ENCODE measurements around the gene TRUB2.

TRUB2 gene

GRCh38 chr9:128349772-128350171, 27.5 kb upstream of the TRUB2 start:
- H3K4me3 ChIP-seq (ENCODE audit: low read length), result no peak overlapping the region
- TF ChIP-seq CTCF (conservative IDR thresholded peaks at IDR 0.05; ENCODE audit: low read depth, low read length), result no peak
- no peak for DNase-seq (ENCODE audit: low read depth)

GRCh38 chr9:128349125-128349524, 26.9 kb upstream of the TRUB2 start:
- no peak for DNase-seq (ENCODE audit: low read depth)
- TF ChIP-seq CTCF (conservative IDR thresholded peaks at IDR 0.05; ENCODE audit: low read depth, low read length), result no peak
- no peak overlapping the region for H3K4me3 ChIP-seq (ENCODE audit: low read length)

- H3K4me3 ChIP-seq (ENCODE audit: low read length), result no peak overlapping the region
- DNase-seq (ENCODE audit: low read depth), result no peak
- no peak for TF ChIP-seq CTCF (conservative IDR thresholded peaks at IDR 0.05; ENCODE audit: low read depth, low read length)
These were observed 22.8 kb upstream of the TRUB2 start for GRCh38 chr9:128344931-128345605.

- no peak for DNase-seq (ENCODE audit: low read depth)
- TF ChIP-seq CTCF (conservative IDR thresholded peaks at IDR 0.05; ENCODE audit: low read depth, low read length), result no peak
- H3K4me3 ChIP-seq (ENCODE audit: low read length), result no peak overlapping the region
These were observed 21.6 kb upstream of the TRUB2 start for GRCh38 chr9:128343855-128344254.

GRCh38 chr9:128342971-128343680, 20.9 kb upstream of the TRUB2 start:
- no peak overlapping the region for H3K4me3 ChIP-seq (ENCODE audit: low read length)
- no peak for DNase-seq (ENCODE audit: low read depth)
- no peak for TF ChIP-seq CTCF (conservative IDR thresholded peaks at IDR 0.05; ENCODE audit: low read depth, low read length)

DNA sequence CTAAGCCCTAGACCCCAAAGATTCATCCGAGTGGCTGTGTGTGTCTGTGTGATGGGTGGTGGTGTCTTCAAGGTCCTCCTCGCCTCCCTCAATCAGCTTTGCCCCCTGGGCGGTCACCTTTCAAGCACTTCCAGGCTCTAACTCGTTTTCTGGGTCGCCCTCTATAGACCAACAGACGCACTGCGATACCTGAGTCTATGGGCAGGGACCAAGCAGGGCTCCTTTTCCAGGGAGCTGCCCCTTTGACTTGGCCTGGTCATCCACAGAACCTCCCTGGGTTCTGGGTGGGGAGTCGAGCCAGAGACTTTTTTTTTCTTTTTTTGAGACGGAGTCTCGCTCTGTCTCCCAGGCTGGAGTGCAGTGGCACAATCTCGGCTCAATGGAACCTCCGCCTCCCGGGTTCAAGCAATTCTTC, 19.2 kb upstream of the TRUB2 start:
- TF ChIP-seq CTCF (conservative IDR thresholded peaks at IDR 0.05; ENCODE audit: low read depth, low read length), result peak; percentile 72
- no peak for DNase-seq (ENCODE audit: low read depth)
- H3K4me3 ChIP-seq (ENCODE audit: low read length), result peak overlapping the region; percentile 67

Measured in retinal pigment epithelial cell (primary cell).